HG03558 (cell line): ENCODE results near the gene SUGP2.
"Not testable (repeated sequence)": the region's sequence is repeated elsewhere in the genome, so short reads cannot be mapped to it uniquely, and the experiment has no call there.

Source experiments
- ATAC-seq: cut with Tn5 transposase; IDR thresholded peaks from one replicate; pipeline ENCODE4 v1.9.1; 2021; ENCODE audit warnings: moderate number of reproducible peaks; ENCODE audit not compliant: unreplicated experiment; ENCODE audit errors: extremely low read depth

Gene SUGP2

DNA sequence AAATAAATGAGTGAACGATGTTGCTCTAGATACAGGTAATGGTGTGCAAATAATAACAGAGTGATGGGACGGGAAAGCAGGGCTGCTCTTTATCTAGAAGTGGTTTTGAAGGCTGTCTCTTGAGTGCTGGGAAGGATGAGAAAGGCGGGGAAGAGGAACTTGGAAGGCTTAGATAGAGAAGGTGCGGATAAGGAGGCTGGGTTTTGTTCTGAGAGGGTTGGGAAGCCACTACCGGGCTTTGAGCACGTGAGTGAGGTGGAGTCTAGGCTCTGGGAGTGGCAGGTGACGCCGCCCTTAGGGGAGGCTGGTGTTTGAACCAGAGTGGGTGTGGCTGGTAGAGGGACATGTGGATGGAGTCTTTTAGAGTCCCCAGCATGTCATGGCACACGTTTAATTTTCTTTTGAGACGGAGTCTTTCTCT is 897 bp upstream of the SUGP2 start:
- no peak for ATAC-seq

DNA sequence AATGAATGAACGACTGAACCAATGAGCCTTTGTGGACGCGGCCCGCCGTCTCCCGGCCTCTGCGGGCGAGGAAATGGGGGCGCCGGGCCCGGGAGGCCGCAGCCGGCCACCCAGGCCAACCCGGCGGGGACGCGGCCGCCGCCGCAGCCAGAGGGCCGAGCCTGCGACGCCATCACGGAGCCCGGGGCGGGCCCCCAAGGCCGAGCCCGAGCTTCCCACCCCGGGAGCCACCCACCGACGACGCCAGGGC is 216 bp downstream of the SUGP2 start:
- ATAC-seq: no peak

DNA sequence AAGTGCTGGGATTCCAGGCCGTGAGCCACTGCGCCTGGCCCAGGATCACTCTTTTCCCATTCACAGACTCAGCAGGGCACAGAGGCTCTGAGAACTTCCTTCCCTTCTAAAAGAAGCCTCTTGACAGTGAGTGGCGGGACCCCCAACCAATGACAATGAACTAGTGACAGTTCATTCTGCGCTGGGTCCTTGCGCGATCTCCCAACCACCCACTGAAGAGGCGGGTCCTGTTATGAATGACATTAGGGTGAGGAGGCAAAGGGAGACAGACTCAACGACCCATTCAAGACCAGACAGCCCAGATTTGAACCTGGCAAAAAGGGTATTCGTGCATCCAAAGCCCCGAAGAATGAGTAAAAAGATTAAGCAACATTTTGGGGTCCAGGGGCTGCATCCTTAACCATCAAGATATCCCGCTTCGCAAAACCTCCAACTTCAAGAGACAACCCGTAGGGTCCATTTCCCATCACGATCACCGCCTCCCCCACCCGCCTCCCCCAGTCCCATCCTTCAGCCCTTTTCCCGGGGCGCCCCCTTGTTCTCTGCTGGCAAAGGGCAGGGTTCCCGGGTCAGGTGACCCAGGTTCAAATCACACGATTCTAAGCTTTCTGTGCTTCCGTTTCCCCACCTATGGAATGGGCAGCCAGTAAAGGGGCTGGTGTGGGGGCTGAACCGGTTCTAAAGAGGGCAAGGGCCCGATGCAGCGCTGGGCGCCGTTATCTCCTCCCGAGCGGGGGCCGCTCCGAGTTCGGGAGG is 719 bp downstream of the SUGP2 start:
- peak; percentile 29 for ATAC-seq

DNA sequence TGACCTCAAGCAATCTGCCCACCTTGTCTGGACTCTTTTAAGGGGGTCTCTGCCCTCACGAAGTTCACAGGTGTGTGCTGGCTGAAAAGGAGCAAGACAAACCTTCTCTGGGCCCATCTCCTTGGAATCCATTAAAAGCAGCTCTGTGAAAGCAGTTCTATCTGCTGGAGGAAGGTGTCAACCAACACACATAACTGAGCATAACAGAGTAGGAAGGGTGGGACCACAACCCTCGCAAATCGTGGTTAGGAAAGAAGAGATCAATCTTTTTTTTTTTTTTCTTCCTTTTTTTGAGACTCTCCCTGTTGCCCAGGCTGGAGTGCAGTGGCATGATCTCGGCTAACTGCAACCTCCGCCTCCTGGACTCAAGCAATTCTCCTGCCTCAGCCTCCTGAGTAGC is 1.4 kb downstream of the SUGP2 start:
- no peak for ATAC-seq

DNA sequence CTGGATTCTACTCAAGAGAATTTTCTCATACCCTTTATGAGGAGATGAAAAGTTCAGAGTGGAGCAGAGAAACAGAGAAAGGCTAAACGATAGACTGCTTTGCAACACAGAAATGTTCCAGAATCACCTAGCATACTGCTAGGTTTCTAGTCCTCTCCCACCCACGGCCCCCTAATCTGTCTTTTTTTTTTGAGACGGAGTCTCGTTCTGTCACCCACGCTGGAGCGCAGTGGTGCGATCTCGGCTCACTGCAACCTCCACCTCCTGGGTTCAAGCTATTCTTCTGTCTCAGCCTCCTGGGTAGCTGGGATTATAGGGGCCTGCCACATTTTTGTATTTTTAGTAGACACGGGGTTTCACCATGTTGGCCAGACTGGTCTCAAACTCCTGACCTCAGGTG is 4.8 kb downstream of the SUGP2 start:
- no peak for ATAC-seq

DNA sequence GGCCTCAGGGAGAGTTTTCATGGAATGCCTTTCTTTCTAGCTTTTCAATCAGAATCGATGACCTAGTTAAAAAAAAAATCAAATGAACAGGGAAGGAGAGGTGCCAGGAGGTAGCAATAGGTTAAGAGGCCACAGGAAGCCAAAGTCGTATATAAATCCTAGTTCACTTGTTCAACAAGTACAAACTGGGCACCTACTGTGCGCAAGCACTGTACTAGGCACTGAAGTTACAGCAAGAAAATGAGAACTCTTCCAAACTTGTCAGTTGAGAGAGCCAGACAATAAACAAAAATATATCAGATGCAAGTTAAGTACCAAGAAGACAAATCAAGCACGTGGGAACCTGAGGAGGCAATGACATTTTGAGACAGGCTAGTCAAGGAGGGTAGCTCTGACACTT is 6.1 kb downstream of the SUGP2 start:
- no peak for ATAC-seq

DNA sequence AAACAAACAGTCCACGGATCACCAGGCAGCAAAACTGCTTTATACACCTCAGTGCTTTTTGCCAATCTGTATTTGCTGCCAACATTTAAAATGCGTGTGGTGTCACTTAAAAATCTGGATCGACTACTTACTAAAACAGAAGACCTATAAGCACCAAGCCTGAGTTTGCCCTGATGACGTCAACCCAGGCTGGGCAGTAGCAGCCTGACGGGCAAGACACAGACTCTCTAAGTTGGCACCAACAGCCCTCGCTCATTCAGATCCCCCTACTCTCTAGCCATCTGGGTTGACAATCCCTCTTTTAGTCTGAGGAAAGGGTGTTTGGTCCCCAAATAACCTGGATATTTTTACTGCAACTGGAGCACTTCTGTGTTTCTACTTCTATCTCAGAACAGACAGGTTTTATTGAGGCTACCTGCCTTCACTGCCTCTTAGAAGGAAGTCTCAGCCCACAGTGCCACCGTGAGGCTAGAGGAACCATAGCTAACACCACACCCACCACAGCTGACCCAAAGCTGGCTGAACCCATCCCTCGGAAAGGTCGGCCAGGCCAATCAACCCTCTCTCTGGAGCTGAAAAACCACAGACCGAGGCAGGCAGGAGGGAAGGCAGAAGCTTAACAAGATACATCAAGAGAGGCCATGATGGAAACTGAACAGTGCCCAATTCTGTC is 6.9 kb downstream of the SUGP2 start:
- ATAC-seq: no peak

DNA sequence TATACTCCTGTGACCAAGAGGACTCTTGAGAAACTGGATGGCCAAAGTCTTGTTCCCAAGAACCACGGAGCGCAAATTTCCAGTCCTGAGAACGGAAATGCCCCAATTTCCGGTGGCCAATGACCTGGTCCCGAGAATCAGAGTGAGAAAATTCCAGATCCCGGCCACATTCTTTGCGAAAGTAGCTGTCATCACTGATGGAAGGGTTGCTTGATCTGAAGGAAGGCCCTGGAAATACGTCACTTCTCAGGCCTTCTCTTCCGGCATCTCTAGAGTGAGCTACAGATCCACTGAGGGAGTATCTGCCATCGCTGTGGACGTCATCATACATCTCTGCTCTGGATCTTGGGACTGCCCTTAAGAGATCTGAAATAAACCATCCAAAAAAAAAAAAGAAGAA is 7.5 kb downstream of the SUGP2 start:
- no peak for ATAC-seq

DNA sequence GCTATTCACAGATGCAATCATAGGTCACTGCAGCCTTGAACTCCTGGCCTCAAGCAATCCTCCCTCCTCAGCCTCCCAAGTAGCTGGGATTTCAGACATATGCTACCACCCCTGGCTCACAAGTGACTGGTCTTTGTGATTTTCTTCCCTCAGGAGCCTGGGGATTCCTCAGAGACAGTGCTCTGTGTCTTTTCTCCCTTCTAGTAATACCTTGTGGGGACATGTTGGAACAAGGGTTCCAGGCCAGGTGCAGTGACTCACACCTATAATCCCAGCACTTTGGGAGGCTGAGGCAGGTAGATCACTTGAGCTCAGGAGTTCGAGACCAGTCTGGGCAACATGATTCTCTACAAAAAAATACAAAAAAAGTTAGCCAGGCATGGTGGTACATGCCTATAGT is 9.9 kb downstream of the SUGP2 start:
- ATAC-seq: not testable (repeated sequence)

DNA sequence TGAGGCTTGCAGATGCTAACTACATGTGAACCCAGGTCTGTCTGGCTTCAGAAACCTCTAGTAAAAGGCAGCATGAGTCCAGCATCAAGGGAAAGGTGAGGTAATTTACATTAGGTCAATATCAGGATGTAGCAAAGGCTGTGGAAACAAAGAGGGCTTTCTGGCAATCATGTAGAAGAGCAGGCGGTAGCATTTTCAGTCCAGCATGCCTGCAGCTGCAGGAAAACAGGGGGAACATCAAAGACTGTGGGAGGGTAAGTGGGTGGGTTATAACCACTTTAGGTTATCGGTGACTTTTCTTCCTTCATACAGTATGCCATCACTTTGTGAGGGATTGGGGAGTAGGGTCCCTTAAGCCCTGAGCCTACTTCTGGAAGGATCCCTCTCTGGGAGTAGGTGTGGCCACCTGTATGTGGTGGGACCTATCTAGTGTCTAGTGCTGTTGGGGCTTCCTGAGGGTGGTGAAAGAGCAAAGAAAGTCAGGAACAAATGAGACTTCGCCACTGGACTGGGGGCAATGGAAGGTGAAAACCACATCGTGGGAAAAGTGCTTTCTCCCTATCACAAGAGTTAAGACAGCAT is 10.8 kb downstream of the SUGP2 start:
- no peak for ATAC-seq

DNA sequence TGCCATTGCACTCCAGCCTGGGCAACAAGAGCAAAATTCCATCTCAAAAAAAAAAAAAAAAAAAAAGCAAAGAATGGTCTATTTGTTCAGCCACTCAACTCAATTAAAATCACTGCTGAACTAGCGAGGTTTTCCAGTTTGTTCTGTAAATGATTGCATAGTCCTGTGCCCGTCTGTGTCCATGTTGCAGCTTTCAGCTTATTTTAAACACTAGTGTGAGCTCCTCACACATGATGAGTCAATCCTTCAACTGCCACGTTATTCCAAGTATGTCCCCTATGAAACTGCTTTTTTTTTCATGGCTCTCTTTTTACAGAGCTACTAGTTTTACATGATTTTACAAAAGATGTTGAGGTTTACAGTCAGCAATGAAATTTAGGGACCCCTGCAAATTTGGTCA is 12.2 kb downstream of the SUGP2 start:
- ATAC-seq: no peak

DNA sequence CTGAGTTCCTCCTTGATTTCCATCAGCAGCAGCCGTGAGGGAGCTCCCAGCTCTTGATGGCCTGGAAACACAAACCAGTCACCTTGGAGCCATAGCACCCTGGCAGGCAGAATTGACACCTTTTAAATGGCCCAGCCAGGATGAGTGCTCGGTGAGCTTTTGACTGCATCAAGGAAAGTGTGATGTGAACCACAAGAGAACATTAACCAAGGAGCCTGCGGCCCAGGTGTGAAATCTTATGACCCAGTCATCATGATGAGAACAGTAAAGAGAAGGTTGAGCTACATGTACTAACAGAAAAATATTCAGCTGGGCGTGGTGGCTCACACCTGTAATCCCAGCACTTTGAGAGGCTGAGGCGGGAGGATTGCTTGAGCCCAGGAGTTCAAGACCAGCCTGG is 22.8 kb downstream of the SUGP2 start:
- ATAC-seq: no peak

DNA sequence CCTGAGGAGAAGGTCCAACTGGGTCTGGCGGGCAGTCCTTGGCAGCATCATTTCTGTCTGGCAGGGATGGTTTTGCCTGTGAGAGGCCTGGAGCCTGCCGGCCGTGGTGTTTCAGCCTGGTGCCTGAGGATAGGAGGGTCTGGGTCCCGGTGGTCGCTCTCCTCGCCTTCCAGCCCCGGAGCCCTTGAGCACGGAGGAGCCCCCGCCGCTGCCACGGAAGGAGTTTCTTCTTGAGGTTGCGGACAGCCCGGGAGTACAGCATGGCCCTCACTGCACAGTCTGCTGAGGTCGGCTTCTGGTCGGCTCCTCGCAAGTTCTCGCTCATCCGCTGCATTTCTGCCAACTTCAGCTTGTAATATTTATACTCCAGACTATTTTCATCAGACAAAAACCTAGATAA is 23.4 kb downstream of the SUGP2 start:
- no peak for ATAC-seq

DNA sequence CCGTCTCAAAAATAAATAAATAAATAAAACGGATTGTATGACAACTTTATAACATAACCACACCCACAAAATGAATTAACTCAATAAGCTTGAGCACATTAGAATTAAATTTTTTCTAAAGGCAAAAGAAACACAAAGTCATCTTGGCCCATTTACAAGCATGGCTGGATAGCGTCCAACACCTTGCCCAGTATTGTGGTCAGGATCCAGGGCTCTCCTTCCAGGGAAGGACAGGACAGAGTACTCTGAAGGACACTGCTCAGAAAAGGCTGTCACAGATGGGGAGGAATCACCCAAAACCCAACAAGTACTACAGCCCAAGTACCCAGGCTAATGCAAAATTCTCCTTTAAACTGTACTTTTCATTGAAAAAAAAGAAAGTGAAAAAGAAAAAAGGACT is 27.1 kb downstream of the SUGP2 start:
- no peak for ATAC-seq

DNA sequence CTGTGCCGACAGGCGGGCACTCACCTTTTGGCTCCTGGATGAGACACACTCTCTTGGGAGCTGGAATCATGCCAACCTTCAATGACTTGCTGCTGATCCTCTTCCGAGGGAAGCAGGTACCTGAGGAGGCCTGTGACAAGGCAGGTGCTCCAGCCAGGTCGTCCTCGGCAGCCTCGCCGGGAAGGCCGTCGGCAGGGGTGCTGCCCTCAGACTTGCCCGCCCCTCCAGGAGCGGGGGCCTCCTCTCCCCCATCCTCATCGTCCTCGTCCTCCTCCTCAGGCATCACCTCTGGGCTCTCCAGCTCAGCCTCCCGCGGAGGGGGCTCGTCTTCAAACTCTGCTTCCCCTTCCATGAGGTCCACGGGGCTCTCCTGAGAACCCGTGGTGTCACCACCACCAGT is 29.2 kb downstream of the SUGP2 start:
- ATAC-seq: no peak

DNA sequence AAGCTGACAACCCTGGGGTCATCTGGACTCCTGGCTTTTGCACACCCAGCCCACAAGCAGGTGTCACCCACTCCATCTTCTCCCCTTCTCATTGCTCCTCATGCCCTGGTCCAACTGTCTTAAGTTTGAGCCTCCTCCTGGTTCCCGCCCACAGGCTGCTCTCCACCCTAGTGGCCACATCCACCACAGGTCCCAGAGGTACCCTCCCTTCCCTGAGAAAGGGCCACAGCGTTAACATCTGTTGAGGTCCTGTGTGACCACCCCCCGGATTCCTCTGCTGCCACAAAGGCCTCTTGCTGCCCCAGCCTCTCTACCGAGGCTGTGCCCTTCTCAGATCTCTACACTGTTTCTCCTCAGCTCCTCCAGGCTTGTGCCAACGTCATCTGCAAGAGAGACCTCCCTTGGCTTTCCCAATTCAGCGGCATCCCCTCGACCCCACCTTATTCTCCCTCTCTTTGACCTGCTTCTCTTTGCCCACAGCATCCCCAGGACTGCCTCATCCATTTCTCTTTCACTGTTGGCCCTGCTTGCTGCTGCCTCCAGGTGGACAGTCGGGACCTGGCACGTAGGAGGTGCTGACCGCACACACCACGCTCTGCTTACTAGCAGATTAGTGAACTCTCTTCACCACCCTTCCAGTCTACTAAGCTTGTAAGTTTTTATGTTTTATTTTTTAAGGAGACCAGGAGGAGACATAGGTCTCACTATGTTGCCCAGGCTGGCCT is 33.3 kb downstream of the SUGP2 start:
- no peak for ATAC-seq

DNA sequence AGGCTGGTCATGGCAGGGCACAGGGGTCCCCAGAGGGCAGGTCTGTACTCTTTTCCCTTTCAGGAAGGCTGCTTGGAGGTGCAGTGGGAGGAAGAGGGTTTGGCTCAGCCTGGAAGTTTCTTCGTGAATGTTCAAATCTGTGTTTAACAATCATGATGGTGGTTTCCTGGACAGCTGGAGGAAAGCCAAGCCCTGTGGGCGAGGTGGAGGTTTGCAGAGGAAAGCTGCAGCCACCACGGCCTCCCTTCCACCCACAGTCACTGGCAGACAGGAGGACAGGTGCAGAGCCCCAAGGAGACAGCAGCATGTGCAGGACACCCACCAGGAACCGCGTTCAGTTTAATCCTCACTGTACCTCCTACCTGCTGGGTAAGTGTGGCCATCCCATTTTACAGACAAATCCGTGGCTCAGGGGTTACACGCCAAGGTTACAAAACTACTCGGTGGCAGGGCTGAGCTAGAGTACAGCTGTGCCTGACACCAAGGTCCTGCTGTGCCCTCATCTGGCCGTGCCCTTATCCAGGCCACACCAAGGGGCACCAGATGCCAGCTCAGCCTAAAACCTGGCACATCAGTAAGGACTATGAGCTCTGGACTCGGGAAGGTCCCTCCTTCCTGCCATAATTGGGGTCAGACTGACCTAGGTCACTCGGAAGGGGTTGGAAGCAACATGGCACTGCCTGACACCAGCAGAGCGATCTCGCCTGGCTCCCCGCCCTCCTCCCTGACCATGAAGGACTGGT is 34.1 kb downstream of the SUGP2 start:
- no peak for ATAC-seq

DNA sequence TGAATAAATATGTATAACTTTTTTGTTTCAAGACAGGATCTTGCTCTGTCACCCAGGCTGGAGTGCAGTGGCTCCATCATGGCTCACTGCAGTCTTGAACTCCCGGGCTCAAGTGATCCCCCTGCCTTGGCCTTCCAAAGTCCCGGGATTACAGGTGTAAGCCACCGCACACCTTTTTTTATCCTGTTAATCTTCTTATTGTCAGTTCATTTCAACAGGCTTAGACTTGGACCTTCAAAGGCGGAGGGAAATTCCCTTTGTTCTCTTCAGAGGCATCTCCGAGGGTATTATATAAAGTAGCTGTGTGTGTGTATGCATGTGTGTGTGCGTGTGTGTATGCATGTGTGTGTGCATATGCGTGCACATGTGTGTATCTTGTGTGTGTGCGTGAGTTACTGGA is 35.0 kb downstream of the SUGP2 start:
- no peak for ATAC-seq

DNA sequence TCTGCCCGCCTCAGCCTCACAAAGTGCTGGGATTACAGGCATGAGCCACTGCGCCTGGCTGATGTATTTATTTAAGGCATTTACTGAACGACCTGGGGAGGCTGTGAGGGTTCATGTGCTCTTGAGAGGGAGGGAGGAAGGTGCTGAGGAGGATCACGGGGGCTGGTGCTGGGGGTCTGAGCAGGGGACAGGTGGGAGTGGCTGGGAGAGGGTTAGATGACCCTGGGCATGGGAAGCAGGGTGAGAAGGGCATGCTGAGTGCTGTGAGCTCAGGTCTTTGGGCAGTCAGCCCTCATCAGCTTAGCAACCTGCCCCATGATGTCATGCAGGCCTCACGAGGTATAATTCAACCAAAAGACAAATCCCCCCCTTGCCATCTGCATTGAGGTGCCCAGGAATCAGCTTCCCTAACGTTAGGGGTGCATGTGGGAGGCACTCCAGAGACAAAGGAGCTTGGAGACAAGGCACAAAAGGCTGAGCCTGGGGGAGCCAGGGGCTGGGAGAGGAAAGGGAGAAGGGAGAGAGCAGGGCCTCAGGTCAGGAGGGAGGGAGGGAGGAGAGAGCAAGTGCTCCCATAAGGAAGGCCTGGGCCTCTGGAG is 36.4 kb downstream of the SUGP2 start:
- ATAC-seq: no peak

DNA sequence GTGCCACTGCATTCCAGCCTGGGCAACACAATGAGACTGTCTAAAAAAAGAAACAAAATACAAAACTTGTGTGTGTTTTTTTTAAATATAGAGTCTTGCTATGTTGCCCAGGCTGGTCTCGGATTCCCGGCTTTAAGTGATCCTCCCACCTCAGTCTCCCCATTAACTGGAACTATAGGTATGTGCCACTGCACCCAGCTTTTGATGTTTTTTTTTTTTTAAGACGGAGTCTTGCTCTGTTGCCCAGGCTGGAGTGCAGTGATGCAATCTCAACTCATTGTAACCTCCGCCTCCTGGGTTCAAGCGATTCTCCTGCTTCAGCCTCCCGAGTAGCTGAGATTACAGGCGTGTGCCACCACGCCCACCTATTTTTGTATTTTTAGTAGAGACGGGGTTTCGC is 37.0 kb downstream of the SUGP2 start:
- ATAC-seq: no peak
